ENCODE measurements around the gene KIF20B.
"Not testable (repeated sequence)": the region's sequence is repeated elsewhere in the genome, so short reads cannot be mapped to it uniquely, and the experiment has no call there.

The KIF20B gene

GRCh38 chr10:89789188-89789877, 87.9 kb downstream of the KIF20B start:
- no peak for FAIRE-seq

GRCh38 chr10:89792187-89792586, 90.8 kb downstream of the KIF20B start:
- FAIRE-seq = no peak

DNA sequence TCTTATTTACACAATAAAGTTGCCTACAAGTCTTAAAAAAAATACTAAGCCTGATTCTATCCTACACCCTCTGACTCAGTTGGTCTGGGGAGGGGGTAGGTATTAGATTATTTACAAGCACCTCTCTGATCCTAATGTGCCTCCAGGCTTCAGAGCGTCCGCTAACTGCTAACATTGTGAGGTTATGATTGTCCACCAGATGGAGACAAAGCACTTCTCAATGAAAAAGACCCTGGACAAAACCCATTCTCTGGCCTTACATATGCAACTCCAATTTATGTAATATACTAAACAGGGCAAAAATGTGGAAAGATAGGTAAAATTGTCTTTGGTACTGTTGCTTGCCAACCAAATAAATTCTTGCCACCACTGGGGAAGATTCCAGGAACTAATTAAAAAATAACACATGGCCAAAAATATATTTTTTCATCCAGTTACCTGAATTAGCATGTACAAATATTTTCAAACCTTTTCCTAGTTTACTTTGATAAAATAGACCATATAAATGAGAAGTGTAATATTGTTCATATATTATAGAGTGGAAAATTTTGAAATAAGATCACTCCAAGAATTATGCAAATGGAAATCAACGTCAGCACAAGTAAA, 92.4 kb downstream of the KIF20B start:
- peak; percentile 72 for FAIRE-seq

GRCh38 chr10:89795840-89796239, 94.5 kb downstream of the KIF20B start:
- FAIRE-seq = no peak

- no peak for FAIRE-seq
Measured at GRCh38 chr10:89798092-89798491, 96.7 kb downstream of the KIF20B start.

GRCh38 chr10:89799573-89799972, 98.2 kb downstream of the KIF20B start:
- FAIRE-seq = no peak

DNA sequence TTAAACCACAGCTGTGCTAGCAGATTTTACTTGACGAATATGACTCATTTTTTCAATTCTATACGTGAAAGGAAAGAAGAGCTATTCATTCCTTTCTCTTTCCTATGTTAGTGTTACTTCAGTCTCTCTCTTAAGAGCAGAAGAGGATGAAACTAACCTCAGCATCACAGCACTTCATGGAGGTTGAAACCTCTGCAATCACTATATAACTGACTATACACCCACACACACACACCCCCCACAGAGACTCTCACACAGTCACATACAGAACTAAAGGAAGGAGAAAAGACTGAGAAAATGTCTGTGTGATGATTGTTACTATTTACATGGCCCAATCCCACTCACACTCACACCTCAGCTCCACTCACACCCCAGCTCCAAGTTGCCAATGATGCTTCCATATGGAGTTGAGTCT, 104.2 kb downstream of the KIF20B start:
- no peak for FAIRE-seq

DNA sequence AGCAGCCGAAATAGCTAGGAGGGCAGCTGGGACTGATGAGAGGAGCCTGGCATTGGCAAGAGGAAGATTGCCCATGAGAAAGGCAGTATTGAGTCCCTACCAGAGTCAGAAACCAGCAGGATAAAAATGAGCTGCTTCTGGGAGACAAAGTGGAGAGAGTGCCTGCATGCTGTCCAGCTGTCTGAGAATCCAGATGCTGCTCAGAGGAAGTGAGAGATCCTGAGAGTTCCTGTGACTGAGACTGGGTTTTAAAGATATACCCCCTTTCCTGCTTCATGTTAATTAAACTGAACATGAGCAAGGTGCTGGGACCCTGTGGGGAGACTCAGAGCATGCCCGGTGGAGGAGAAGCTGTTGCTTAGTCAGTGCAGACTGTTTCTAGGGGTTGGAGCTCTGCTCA, 107.5 kb downstream of the KIF20B start:
- FAIRE-seq = no peak

DNA sequence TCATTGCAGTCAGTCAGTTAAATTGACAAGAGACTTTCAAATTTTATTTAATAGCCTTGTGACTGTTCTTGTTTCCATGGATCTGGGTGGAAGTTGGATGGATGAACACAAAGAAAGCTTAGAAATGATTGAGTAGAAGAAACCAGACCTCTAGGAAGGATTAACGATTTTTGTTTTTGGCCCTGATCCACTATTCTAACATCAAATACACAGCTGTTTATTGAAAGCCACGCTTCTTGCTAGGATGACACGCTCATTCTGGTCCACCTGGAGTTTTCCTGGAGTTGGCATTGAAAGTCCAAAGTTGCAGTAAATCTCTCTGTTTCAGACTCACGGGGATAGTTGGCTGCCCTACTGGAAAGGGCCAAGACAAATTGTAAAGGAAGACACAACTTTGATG, 108.4 kb downstream of the KIF20B start:
- FAIRE-seq = no peak

- no peak for FAIRE-seq
Measured at GRCh38 chr10:89810908-89811525, 109.6 kb downstream of the KIF20B start.

DNA sequence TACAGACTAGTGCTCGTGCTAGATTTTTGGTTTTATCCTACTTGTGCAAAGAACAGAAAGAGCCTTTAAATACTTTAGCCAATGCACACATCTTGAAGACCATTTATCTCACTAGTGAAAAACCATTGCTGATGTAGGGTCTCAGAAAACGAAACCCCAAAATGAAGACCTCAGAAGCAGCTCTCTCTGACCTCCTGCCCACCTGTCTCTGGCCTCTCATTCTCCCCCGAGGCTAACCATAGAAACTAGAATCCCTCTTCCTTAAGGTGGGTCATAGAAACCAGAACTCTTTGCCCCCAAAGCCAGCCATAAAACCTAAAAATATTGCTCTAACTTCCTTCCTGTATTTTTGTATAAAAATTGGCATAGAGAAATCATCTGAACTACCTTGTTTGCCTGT, 112.2 kb downstream of the KIF20B start:
- no peak for FAIRE-seq

- FAIRE-seq = no peak
Measured at GRCh38 chr10:89814278-89814677, 112.9 kb downstream of the KIF20B start.

- FAIRE-seq = no peak
Measured at GRCh38 chr10:89815049-89815853, 113.9 kb downstream of the KIF20B start.

GRCh38 chr10:89819008-89819407, 117.6 kb downstream of the KIF20B start:
- not testable (repeated sequence) for FAIRE-seq
